Measurements from ENCODE around the gene ZNF609.

The ZNF609 gene

DNA sequence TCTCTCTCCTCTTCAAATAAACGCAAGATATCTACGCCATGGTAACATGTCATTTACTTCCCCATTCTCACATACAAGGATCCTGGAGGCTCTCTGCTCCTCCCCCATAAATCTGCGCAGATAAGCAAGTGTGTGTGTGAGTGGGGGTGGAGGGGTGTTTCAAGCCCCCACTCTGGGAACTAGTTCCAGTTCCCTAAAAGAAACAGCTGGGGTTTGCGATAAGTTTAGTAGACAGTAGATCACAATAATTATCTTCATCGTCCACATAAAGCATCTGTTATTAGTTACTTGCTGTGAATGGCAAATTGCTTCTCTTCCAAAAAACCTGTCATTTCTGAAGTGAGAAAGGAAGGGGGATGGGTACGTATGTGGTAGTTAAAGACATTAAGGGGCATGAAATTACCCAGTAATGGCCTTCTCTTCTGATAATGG lies 235.2 kb downstream of the ZNF609 start:
- DNase-seq (ENCODE audit: low read depth) = no peak

DNA sequence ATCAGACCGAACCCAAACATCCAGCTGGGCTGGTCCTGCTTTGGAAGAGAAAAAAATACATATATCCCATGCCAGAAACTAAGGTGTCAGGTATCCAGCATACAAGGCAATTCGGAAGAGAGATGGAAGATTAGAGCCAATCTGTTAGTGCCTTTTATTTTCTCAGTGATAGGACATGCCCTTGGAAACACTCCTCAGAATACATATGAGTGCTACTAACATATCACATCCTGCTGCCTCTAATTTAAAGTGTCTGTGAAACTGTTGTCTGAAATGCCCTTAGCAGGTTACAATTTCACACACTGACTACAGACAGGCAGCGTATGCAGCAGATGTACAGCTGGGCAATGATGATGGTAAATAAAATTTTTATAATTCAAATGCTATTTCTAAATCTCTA lies 236.1 kb downstream of the ZNF609 start:
- no peak for DNase-seq (ENCODE audit: low read depth)

DNA sequence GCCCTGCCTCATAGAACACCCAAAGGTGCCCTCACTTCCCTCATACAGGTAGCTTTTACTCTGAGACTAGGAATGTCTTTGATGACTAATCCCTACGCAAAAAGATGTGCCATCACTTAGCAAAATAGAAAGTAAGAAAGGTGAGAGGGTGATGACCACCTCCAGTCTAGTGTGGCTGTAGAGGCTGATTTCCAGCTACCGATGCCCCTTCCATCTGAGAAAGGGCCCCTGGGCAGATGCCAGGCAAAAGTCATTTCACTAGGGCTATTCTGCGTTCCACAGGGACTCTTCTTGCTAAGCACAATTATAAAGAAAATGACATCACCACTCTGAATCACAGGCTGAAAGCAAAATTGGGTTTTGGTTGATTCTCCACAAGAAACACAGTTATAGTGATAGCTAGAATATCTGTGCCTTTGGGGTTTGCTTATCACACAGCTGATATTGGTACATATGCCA lies 237.6 kb downstream of the ZNF609 start:
- no peak for DNase-seq (ENCODE audit: low read depth)

DNA sequence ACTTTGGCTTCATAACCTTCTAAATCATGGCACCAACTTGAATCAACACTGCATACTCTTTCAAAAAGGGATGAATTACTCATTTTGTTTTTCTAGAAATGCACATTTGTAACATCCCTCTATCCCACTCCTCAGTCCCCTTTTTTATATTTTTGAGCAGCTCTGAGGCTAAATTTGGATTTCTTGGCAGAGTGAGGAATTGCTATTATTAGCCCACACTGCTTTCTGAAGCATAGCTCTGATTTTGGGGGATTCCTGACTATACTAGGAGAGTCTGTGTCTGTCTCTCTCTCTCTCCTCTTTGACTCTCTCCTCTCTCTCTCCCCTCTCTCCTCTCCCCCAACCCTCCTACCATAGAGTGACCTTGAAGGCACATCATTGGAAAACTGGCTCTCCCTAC lies 238.4 kb downstream of the ZNF609 start:
- DNase-seq (ENCODE audit: low read depth) = no peak

DNA sequence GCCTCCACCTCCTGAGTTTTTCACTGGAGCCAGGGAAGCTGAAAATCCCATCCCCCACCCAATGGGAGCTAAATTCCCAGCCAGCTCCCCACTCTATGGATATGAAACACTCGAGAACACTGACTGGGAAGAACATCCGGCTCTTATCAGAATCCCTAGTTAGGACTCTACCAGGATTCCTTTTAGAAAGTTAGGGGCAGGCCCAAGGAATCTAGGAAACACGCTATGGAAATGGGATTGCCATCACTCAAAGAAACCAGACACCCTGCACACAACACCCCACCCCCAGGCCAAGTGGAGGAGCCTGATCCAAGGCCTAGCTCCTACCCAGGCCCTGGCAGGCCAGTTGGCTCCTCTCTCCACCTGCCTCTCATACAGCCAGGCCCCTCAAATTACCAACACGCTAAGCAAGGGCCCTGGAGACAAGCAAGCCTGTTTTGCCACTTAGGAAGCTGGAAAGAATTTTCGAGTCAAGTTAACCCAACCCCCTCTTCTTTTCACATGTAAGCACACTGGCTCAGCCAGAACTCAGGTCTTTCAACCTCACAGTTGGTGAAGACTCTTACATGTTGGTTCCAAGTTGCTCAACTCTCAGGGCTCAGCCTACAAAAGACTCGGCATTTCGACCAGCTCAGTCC lies 239.5 kb downstream of the ZNF609 start:
- DNase-seq (ENCODE audit: low read depth) = no peak

DNA sequence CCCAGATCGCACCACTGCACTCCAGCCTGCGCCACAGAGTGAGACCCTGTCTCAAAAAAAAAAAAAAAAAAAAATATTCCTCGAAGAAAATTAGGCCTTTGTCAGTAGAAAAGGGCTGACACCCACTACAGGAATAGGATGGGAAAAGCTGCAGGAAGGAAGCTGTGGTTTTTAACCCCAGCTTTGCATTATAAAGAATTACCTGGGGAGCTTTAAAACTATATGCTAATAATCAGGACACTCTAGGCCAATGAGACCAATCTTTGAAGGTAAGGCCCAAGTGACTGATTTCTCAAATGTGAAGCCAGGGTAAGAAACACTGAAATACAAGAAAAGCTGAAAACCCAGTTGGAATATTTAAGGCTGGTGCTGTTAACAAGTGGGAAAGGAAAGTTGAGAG lies 240.7 kb downstream of the ZNF609 start:
- no peak for DNase-seq (ENCODE audit: low read depth)

DNA sequence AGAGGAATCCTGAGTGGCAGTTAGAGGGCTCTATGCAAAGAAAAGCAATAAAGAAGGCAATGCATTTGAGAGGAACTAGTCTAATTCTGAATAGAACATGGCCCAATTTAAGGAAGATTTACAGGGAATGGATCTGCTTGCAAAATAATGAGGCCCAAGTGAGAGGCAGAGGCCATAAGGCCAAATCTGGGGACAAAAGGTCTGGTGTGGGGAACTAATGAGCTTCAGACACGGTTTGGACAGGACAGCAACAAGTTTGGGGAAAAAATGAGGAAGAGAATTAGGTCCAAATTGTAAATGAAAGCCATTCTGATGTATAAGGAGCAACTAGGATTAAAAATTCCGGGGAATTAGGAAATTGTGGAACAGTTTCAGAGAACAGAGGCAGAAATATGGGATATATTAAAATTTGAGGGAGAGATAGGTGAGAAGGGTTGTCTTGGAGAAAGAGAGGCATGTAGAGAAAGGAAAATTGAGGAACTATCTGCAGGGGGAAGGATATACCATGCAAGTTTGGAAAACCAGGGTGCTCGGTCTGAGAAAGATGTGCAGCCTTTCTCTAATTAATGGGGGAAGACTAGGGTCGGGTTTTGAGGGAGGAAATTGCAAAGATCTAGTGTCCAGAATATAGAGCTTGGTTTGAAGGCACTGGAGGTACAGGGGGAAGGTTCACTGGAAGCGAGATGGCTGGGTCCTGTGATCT lies 241.3 kb downstream of the ZNF609 start:
- DNase-seq (ENCODE audit: low read depth) = no peak

DNA sequence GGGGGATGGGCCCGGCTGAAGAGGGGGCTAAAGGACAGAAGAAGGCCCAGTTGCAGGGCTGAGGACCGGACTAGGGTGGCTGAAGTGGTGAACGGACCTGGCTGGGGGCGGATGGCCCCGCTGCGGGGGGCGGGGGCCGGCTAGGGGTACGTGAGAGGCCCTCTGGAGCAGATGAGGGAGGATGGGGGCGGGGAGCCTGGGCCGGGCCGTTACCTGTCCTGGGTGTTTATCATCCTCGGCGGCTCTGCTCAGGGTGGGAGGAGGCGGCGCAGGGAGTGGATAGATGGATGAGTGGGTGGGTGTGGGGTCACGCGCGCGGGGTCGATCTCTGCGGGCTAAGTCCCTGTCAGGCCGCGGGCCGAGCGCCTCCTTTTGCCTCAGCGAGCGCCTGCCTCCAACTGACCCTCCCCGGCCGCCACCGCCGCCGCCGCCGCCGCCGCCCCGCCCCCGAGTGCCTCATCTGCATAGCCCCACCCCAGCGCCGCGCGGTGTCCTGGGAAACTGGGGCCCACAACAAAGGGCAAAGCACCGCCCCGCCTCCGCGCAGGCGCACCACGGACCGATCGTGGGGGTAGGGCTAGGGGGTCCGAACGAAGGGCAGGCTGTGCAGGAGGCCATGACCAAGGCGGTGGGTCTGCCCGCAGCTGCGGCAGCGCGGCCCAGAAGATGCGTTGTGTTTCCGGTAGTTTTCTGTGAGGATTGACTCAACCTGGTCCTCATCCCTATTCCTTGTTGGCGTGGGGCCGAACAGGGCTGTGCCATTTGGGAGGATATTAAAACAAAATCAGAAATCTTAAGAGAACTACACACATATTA lies 242.6 kb downstream of the ZNF609 start:
- peak; percentile 89 for DNase-seq (ENCODE audit: low read depth)

DNA sequence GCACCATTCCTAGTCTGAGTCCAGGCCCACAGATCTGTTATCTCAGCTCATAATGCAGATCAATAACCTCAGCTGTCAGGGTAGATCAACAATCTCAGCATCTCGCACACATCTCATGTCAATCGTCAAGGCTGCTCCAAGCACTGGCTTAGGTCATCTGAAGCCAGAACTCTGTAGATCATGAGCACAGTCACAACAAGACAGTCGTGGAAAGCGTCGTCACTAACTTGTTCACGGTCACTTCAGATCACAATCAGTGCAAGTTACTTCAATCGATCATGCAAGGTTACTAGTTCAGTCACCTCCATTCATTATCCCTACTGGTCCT lies 243.2 kb downstream of the ZNF609 start:
- no peak for DNase-seq (ENCODE audit: low read depth)

DNA sequence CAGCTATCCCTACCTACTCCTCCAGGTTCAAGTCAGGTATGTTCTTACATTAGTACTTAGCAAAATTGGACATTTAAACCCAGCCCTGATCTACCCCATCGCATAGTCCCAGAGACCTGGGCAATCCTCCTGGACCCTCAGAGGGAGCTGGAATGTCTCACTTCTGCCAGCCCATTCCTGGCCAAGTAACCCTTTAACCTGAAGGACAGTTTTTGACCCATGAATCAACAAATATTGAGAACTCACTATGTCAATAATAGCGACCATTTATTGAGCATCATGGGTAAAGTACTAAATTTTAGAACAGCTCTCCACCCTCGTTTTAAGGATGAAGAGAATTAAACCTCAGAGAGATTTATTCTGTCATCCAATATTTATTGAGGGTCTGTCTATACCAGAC lies 244.6 kb downstream of the ZNF609 start:
- DNase-seq (ENCODE audit: low read depth) = no peak

DNA sequence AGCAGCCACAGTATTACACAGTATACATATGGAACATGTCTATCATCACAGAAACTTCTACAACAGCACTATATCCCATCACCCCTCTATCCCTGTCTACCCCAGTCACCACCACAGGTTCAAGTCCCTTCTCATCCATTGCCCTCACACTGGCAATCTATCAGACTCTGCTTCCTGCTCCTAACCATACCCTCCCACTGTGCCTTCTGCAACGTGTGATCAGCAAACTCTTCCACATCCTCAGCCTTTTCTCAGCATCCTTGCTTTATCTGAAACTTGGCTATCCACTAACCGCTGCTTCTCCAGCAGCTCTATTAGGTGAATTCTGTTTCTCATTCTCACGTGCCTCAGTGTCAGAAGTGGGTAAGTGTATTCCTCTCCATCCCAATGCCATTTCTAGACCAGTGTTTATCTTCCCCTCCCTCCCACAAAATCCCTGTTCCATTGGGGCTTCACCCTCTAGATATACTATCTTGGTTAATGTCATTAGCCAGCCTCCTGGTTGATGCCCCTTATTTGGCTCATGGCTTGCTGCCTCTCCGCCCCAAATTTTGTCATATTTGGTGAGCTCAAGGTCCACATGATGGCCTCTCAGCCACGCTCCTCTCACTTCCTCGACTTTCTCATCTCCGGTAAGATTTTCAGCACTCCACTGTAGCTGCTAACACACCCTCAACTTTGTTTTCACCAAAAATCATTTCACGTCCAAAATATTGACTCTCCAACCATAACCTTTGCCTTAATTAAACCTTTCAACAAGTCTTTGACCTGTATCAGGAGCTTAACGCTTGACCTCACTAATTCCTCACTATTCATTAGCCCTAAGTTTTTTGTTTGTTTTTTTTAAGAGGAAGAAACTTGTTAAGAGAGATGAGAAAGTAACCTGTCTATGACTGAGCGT lies 245.9 kb downstream of the ZNF609 start:
- no peak for DNase-seq (ENCODE audit: low read depth)

DNA sequence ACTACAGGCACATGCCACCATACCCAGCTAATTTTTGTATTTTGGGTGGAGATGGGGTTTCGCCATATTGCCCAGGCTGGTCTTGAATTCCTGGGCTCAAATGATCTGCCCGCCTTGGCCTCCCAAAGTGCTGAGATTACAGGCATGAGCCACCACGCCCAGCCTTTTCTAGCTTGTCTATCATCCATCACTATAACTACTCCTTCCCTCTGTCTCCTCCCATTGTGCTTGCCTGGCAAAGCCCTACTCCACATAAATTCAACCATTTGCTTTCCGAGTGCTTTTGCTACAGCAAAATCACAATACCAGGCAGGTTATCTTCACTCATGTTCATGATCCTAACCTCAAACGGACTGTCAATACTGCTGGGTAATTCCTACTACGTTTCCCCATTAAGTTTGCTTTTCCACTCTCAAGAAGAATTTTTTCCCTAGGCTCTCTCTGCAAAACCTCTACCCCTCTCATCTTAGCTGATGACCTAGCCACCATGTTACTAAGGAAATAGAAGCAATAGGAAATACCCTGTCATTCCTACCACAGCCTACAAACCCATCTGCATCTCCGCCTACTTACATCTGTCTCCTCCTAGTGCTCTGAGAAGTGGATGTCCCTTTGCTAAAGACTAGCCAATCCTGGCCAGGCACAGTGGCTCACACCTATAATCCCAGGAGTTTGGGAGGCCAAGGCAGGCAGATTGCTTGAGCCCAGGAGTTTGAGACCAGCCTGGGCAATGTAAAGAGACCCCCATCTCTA lies 250.5 kb downstream of the ZNF609 start:
- no peak for DNase-seq (ENCODE audit: low read depth)

DNA sequence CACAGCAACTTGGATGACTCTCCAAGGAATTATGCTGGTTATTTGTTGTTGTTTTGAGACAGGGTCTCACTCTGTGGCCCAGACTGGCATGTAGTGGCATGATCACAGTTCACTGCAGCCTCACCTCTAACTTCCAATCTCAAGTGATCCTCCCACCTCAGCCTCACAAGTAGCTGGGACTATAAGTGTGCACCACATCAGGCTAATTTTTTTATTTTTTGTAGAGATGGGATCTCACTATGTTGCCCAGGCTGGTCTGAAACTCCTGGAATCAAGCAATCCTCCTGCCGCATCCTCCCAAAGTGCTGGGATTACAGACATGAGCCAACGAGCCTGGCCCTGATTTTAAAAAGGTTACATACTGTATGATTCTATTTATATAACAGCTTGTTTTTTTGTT lies 252.0 kb downstream of the ZNF609 start:
- DNase-seq (ENCODE audit: low read depth) = no peak

DNA sequence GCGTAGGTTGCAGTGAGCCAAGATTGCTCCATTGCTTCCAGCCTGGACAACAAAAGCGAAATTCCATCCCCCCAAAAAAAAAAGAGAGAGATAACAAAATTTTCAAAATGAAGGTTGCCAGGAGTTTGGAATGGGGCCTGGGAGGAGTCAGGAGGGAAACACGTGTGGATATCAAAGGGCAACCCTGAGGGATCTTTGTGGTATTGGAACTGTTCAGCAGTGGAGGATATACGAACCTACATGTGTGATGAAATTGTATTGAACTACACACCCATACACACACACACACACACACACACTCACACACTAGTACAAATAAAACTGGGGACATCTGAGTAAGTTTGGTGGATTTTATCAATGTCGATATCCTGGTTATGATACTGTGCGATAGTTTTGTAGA lies 253.2 kb downstream of the ZNF609 start:
- no peak for DNase-seq (ENCODE audit: low read depth)

DNA sequence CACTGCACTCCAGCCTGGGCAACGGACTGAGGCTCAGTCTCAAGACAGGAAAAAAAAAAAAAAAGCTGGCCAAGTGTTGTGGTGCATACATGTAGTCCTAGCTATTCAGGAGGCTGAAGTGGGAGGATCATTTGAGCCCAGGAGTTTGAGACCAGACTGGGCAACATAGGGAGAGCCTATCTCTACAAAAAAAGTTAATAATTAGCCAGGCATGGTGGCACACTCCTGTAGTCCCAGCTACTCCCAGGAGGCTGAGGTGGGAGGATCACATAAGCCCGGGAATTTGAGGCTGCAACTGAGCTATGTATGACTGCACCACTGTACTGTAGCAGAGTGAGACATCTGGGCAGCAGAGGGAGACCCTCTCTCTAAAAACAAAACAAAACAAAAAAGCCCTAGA lies 256.1 kb downstream of the ZNF609 start:
- DNase-seq (ENCODE audit: low read depth) = no peak

DNA sequence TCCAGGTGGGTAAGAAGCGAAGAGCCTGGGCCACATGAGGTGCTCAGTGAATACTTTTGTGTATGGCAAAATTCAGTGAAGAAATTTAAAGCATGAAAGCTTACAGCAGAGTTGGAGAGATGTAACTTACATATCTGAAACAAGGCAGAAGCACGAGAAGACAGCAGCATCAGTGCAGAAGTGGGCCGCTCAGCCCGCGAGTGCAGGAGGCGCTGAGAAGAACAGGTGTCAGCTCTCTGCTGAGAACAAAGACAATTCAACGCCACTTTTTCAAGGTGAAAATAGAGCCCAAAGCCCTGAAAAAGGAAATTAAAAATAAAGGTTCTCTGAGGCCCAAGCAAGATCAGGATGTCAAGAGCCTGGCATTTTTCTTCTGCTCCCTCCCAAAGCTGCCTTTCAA lies 256.8 kb downstream of the ZNF609 start:
- no peak for DNase-seq (ENCODE audit: low read depth)

DNA sequence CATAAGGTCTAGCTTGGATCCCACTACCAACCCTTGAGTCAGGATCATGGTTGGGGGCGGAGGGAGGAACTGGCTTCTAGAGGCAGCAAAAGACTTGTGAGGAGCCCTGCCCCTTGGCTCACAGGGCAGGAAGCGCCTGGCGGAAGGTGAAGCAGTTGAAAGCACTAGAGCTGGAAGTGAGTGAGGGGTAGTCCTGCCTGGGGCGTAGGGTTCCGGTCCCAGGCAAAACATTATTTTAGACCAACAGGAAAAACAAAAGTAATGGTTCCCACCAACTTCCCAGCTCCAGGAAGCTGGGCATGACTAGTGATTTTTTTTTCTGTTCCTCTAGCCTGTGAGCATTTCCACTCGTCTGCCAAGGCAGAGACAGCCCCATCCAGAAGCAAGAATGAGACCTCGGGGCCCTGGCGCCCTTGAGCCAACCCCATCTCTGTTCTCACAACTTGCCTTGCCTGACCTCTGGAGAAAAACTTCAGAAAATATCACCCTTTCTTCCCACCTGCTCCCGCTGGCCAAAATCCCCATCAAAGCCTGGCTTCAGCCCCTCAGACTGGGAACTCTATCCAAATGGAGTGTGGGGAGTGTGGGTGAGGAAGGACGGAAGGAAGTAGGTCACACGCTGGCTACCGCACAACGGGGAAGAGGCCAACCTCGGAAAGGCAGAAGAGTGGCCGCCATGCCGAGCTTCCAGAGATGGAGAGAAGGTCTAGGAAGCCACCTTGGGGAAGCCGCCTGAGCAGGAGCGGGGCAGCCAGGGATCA lies 257.5 kb downstream of the ZNF609 start:
- no peak for DNase-seq (ENCODE audit: low read depth)

DNA sequence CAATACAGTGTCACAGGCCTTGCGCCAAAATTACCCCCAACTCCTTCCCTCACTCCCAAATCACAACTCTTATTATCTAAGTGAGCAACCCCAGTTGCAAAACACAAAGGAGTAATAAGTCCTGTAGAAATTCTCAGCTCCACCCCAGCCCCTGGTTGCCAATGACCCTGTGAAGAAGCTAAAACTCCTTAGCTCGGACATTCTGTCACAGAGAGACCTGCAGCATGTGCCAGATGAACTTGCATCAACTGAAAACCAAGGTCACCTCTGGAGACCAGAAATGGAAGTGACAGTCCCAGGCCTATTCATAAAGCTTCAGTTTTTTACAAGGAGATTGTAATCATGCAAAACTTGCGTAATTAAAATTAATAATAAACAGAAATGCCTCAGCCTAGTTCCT lies 259.8 kb downstream of the ZNF609 start:
- no peak for DNase-seq (ENCODE audit: low read depth)

DNA sequence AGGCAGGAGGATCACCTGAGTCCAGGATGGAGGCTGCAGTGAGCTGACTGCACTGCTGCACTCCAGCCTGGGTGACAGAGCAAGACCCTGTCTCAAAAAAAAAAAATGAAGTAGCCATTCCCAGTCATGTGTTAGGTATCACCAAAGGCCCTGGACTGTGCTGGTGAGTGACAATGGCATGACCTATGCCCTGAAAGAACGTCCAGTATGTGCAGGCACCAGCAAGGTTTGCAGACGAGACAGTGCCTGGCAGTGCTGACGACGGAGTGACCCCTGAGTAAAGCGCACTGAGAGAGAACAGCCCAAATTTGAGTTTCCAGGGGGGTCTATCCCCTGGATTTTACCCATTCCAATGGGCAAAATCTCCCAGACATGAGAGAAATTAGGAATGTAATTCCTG lies 269.8 kb downstream of the ZNF609 start:
- no peak for DNase-seq (ENCODE audit: low read depth)

DNA sequence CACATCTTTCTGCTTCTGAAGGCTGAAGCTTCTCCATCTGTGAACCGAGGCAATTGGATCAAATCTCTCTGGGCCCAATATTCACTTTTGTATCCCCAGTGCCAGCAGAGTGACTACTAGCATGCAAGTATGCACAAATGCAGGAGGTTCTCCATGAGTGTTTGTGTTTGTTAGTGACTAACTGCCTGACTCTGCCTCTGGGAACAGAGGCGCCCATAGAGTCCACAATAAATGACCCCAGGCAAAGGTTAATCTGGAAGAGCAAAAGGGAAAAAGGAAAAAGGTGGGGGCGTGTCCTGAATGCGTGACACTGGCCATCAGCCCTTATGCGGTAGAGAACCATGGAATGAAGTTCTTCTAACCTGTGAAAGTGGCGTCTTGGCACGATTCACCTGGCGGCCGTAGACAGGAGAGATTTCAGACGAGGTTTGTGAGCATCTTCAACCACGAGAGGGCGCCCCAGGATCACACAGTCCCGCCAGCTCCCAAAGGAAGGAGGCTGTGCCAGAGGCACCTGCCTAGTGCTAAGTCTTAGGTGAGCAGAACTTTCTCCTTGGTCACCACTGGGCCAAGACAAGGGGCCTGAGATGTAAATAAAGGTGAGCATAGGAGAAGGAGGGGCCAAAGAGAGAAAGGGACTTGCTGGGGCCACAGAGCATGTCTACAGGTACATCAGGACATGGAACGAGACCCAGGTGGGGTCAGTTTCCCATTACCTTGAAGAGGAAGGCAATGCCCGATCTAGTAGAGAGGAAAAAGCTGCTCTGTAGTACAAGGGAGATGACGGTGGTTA lies 270.8 kb downstream of the ZNF609 start:
- DNase-seq (ENCODE audit: low read depth) = peak; percentile 67

Data from stimulated activated CD8-positive, alpha-beta memory T cell treated with anti-CD3 and anti-CD28 coated beads, Interleukin-12 subunit alpha, Interleukin-12 subunit beta, amount 100 ng/mL, for 4 hours (primary cell).